ENCODE measurements around the gene ZBTB38.
A peak's percentile ranks its signal among the peaks of the same experiment; 100 is the strongest.

Gene ZBTB38

DNA sequence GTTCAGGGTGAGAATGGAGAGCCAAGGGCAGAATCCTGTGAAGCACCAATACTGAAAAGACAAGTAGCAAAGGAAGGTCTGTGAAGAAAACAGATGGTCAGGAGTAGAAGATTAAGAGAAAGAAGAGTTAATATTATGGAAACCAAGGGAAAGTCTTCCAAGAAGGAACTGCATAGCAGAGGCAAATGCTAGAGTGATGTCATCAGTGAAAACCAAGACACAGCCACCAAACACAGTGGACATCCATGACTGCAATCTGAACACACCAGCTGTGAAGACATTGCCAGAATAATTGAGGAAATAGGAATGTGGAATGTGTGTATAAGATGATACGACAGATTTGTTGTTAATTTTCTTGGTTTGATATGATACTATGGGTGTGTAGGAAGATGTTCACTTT, 26.8 kb upstream of the ZBTB38 start:
- no peak for DNase-seq

DNA sequence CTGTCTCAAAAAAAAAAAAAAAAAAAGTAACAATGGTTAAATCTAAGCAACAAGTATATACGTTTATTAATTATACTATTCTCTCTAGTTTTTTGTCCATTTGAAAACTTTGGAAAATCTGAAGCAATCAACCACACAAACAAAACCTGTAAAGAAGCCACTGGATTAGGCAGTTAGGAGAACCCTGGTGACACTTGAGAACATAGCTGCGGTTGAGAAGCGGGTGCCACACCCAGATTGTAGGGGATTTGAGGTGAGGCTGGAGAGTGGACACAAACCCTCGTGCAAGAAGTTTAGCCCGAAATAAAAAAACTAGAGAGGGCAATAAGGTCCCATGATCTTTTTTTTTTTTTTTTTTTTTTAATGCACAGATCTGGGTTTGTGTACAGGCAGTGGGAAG, 25.9 kb upstream of the ZBTB38 start:
- no peak for DNase-seq

DNA sequence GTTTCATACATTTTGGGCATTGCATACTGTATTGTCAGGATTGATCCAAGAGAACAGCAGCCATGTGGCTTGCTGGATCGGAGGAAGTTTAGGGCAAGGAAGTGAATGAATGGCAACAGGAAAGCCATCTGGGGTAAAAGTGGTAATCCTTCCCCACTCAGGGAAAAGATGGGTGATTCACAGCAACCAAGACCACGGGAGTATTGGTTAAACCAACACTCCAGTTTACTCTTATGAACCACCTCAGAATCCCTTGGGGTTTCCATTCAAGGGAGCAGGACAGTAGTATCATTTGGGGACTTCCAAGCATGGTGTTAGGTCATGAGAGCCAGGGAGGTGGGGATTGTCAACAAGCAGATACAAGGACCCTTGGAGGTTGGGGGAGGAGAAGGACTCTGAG, 25.2 kb upstream of the ZBTB38 start:
- no peak for DNase-seq

DNA sequence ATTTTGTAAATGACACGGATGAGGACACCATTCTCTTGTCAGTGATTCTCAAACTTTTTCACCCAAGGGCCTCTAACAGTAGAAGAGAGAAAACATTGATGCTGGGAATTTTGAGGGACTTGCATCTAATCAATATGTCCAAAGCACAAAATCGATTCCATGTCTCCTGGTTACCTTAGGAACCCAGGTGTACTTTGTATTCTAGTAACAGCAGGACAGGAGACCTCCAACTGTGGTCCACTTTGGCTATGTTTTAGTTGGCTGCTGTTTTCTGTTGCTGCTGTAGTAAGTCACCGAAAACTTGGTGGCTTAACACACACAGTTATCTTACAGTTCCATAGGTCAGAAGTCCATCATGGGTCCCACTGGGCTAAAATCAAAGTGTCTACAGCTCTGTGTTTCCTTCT, 24.4 kb upstream of the ZBTB38 start:
- no peak for DNase-seq

DNA sequence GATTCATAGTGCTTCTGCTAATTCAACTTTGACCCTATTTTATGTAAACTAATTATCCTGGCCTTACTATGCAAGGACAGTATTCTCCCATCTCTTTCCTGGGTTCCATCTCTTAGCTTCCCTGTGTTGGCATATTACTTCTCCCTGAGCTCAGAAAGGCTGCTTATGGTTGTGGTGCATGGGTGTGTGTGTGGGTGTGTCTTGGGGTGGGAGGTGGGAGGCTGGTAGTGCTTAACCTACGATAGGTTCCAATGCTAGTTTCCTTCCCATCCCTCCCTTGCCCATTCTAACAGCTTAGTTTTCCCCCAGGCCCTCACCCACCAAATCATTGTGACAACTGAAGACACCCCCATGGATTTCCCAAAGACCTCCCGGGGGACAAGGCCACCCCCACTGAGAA, 22.8 kb upstream of the ZBTB38 start:
- DNase-seq = no peak

DNA sequence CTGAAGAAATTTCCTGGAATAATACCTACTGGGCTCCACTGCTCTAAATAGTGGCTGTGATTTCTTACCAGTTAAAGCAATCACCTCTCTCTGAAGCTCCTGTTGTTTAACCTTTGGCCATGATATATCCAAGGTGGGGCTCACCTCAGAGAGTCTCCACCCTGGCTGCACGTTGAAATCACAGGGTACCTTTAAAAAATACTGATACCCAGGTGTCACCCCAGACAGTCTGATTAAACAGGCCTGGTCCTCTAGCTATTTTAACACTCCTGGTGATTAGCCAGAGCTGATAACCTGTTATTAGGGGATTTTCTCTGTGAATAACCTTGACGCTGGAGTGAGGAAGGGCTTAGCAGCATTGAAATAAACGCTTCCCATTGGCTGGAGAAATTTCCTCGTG, 22.3 kb upstream of the ZBTB38 start:
- DNase-seq = no peak

DNA sequence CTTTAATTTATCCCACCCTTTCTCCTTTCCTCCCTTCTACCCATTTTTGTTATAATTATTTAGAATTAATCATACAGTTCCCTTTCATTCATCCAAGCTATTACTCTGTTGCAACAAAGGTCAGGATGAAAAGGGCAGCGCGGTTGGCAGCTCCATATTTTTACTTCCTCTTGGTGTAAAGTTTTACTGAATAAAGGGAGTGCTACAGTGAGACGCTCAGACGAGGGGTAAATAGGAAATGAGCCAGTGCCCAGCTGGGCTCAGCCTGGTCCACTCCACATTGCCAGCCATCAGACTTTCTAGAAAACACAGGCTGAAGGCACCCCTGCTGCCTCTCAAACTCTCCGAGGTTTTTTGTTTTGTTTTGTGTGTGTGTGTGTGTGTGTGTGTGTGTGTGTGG, 21.9 kb upstream of the ZBTB38 start:
- DNase-seq = no peak

DNA sequence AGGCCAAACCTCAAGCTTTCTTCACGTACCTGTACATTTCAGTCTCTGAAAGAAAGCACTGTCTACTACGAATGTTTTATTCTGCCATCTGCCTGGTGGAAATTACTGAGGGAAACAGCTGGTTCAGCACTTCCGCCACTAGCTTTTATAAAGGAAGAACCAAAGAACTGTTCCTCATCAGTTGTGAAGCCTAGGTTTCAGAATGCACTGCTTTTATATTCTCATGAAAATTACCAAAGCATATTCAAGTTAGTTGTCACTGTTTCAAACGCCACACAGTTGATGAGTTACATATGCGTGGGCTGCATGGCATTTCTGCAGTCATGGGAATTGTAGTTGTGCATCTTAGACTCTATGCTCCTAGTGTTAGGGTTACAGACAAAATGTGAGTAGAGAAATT, 21.5 kb upstream of the ZBTB38 start:
- DNase-seq = no peak

DNA sequence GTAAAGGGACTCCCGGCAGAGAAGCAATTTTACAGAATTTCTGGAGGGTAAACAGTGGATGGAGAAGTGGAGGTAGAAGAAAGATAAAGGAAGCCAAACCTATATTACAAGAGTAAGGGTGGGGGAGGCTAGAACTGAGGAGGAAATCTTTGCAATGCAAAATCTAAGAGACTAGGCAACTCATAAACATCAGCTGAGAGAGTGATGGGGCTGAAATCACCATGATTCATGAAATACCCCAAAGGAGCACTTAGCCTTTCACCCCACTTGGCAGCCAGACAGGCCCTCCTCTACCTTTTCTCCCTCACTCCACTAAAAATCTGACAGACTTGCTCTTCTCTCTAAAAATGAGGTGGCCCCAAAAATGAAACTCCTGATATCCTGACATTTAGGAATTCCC, 19.5 kb upstream of the ZBTB38 start:
- no peak for DNase-seq

DNA sequence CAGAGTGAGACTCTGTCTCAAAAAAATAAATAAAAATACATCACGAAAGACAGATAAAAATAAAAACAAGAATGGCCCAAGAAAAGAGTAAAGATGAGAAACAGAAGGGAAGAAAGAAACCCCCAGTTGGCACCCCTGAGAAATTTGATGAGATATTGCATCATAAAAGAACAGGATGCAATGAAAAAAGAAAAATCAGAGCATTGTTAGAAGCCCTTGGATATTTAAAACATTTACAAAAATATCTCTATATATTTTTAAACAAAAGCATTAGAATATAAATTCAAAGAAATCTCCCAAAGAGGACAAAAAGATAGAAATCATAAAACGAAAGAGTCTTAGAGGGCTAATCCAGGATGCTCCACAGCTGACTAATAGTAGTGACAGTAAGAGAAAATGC, 18.6 kb upstream of the ZBTB38 start:
- no peak for DNase-seq

DNA sequence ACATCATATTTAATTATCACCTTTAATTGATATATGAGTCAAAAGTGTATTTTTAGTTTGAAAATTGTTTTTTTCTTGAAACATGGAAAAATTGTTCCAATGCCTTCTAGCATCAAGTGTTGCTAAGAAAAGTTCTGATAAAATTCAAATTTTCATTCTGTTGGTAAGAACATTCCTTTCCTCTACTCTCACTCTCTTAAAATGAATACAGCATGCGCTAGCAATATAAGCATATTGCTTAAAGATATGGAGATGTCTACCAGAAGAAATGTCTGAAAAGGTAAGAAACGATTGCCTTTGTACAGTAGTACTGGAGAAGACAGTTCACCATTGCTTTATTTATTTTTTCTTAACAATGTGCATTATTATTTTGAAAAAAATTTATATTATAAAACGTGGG, 17.6 kb upstream of the ZBTB38 start:
- no peak for DNase-seq

DNA sequence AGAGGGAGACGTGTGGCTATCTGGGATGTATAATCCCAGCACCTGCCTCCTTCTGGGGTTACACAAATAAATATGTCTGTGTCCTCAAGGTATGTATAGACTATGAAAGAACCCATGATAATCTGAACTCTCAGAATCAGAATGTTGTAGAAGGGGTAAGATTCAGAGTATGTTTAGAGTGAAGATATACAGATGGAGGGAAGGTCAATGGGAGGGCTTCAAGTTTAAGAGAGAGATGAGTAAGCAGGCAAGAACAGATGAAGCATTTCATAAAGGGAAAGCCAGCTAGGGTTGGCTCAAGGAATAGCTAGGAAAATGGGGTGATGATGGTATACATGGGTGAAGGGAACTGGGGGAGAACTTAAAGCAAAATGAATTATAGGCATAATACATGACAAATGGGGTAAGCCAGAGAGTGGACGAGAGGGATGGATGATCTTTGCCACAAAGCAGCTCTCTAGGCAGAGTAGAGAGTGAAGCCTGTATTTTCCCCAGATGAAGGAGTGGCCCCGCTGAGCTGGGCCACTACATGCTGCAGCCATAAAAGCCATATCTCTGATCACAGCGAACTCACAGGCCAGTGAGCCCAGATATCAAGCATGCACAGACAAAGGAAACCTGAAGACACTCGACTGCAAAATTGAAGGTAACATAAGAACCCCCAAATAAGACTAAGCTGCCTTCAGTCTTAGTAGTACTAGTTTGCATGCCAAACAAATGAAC, 15.9 kb upstream of the ZBTB38 start:
- no peak for DNase-seq

DNA sequence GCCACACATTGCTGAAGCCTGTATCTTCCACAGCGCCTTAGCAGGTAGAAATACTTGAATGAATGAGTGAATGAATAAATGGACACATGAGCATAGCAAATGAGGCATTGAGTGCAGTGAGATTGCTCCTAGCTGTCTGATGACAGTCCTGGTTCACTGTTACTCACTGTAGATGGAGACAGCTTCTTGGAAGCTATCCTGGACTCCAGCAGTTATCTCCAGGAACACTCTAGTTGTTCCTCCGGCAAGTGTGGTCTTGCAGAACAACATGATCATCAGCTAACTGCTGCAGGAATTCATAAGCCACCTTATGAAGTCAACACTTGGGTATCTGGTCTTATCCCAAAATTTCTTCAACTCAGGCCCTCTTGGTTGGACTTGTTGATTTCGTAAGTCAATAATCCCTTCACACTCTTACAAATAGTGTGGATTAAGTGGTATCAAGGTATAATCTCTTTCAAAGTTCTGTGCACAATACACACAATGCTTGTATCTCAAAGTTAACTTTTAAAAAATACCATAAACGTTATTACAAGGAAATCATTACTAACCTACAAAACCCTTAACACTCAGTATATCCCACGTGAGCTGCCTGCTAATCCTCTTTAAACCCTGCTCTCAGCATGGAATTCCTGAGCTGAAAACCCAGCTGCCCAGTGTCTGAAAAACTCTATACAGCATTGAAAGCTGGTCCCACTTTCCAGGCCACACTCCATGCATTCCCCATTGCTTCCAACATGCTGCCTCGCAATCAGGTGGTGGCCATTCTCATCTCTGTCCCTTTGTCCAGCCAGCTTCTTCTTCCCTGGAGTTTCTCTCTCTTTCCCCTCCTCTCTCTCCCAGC, 14.4 kb upstream of the ZBTB38 start:
- no peak for DNase-seq

DNA sequence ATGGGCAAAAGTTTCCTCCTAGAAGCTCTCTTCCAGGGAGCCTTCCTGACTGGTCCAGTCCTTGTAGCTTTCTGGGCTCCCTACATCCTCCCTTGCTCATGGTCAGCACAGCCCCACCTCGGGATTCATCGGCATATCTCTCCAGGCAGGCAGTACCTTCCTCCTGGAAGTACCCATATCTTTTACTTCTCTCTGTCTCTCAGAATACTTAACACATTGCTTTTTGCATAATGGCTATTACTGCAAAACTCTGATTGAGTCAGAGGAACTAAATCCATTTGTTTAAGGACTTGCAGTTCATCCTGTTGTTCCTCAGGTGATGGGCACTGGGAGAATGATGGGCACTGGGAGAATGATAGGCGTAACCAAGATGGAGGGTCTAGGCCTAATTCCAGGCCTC, 13.8 kb upstream of the ZBTB38 start:
- DNase-seq = no peak

DNA sequence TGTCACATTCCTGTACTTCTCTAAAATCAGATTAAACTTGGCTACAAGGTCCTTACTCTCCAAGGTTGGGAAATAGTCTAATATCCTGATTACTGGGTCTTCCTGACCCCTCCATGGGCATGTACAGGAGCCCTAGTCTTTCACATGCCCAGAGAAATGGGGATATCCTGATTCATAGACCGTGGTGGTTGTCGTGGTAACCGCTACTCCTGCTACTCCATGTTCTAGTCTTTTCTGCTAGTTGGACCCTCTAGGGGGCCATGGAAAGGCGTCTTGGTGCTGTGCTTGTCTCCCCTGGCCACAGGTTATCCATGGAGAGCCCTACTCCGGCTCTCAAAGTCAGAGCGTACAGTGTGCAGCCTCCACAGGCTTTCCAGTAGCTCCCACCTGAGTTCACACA, 13.1 kb upstream of the ZBTB38 start:
- no peak for DNase-seq

DNA sequence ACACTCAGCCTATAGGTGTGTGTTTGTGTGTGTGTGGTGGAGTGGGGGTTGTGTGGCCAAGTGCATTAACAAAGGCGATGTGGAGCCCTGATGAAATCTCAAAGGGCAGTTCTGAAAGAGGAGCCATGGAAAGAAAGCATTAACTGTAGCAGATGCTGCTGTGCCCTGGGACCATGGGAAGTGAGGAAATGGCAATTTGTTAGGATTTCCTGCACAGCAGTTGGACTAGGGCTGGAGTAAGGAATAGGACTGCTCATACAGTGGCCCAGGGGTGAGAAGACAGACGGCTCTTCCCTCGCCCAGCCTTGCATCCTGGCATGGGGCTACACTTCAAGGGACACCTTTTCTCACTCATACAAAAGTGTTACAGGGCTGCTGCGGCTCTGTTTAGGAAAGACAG, 12.3 kb upstream of the ZBTB38 start:
- DNase-seq = no peak

DNA sequence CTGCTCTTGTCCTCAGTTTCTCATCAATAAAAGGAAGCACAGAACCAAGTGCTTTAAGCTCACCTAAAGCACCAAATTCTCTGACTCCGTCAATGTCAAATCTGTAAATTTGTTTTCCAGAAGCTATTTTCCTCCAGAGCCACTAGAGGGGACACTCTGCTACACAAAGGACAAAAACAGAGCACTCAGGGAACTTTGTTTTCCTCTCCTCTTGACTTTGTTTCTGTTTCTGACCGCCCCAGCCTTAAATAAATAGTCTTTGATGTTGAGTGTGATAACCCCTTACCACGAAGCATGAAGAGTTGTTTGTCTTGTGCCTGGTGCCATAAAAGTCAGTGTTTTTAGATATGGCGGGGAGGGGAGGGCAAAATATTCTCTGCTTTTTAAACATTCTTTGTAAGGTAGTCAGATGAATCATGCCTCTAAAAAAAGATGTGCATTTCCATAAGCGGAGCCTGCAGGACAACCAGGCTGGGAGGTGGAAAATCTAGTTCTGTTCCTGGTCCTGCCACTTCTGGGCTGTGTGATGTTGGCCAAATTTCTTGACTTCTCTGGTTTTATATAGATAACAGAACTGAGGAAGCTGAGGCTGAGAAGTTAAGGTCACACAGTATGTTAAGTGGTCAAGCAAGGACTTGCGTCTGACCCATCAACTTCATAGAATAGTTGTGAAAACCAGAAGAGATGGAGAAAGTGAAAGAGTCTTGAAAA, 7.3 kb upstream of the ZBTB38 start:
- DNase-seq = peak; percentile 78

DNA sequence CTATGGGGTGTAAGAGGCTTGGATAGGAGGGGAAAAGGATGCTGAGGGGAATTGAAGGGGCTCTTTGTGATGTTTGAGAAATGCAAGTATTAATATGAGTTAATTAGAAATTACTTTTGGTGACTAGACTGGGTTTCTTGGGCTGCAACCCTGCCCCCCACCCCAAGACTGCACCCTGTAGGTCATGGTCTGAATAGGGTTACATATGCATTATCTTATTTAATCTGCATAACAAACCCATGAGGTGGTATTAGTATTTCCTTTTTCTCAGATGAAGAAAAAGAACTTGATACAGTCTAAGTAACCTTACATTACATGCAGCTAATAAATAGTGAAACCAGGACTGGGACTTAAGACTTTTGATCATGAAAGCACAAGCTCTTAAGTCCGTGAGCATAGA, 5.6 kb upstream of the ZBTB38 start:
- no peak for DNase-seq

DNA sequence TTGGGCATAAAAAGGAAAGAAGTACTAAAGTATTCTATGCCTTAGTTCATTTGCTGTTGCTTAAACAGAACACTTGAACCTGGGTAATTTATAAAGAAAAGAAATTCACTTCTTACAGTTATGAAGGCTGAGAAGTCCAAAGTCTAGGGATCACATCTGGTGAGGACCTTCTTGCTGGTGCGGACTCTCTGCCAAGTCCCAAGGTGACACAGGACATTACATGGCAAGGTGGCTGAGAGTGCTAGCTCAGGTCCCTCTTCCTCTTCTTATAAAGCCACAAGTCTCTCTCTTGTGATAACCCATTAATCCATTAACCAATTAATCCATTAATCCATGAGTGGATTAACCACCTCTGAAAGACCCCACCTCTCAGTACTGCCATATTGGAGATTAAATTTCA, 3.1 kb upstream of the ZBTB38 start:
- no peak for DNase-seq

DNA sequence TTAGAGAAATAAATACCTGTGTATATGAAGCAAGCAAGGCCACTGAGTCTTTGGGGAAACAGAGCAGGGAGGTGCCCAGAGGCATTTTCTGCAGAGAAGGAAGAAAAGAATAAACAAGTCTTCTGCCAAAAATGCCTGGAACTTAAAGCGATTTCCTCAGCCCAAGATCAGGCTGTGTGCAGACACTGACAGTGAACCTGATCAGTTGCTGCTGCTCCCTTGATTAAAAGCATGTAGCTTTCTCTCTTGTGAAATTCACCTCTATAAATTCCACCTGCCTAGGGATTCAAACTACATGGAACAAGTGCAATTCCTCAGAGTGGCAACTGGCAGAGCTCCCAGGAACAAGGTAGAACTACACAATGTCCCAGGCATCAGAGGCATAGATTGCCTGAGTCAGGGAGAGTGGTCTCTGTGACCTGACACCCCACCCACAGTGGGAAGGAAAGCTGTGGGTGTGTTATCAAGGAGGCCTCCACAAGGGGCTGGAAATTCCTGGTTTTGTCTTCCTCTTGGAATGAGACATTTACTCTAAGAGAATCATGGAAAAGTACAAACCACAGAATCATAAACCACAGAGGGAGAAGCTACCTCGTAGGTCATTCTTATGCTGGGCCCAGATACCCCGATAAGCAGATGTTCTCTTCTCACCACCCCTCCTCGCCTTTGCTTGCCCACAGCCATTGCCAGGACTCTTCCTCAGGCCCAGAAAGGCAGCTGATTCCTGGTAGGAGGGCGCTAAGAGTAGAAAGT, 1.8 kb upstream of the ZBTB38 start:
- peak; percentile 59 for DNase-seq

DNA sequence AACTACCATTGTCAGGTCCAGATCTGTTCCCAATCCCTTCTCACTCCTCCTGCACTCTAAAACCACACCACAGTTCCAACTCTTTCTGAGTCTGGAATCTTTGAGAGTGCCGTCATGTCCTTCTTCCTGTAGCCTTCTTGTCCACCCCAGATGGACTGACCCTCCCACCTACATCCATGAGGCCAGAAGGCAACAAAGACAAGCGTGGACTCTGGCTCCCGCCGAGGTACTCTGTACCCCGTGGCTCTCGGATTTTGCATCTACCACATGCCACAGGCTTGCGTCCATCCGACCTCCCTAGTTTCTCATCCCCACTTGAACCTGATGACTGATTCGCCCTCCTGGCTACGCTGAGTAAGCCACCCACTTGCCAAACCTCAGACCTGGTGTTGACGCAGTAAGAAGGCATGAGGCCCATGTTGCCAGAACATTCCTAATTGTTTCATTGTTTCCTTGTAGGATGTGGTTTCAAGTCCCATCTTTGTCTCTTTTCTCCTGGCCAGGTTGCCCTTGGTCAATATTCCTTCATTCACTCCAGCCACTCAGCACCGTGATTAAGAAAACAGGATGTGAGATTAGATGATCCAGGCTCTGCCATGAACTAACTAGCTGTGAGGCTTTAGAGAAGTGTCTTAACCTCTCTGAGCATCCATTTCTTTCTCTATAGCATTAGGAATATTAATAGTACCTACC, 1.1 kb upstream of the ZBTB38 start:
- peak; percentile 92 for DNase-seq

DNA sequence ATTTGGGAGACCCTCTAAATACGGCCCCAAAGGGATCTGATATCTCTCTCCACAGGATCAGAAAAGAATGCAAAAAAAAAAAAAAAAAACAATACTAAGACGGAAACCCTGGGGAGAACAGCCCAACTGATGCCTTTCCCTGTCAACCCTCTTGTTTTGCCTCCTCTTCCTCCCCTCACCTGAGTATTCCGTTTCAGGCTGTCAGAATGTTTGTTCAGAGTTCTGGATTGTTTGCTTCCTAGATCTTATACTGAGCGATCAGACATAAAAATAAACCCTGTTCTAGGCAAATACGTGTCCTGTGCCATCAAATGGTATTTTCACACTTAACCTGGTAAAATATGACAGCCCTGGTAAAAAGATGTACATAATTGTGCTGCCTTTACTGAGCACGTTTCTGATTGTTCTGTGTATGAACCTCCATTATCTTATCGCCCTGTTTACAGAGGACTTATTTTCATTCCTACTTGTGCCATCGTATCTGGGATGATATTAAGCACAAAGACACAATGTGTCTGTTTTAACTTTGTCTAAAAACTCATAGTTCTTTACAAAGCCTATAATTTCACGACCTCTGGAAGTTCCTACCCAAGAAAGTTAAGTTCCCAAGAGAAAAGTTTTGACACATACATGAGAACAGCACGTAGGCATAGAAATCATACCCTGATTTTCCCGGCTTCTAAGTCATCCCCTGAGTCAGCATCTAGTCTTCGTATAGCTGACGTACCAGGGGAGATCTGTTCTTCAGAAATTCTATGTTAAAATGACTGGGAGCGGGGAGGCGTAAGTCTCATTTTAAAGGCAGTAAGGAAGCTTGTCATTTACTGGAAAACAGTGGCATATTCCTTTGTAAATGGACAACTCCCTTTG, 856 bp downstream of the ZBTB38 start:
- DNase-seq = no peak

Data from amniotic stem cell (primary cell).